HG03139 (cell line): Measurements from ENCODE around the gene MPST.

Experiments used
- ATAC-seq: cut with Tn5 transposase; IDR thresholded peaks from one replicate; pipeline ENCODE4 v1.9.1; 2021; ENCODE audit not compliant: unreplicated experiment

MPST gene

DNA sequence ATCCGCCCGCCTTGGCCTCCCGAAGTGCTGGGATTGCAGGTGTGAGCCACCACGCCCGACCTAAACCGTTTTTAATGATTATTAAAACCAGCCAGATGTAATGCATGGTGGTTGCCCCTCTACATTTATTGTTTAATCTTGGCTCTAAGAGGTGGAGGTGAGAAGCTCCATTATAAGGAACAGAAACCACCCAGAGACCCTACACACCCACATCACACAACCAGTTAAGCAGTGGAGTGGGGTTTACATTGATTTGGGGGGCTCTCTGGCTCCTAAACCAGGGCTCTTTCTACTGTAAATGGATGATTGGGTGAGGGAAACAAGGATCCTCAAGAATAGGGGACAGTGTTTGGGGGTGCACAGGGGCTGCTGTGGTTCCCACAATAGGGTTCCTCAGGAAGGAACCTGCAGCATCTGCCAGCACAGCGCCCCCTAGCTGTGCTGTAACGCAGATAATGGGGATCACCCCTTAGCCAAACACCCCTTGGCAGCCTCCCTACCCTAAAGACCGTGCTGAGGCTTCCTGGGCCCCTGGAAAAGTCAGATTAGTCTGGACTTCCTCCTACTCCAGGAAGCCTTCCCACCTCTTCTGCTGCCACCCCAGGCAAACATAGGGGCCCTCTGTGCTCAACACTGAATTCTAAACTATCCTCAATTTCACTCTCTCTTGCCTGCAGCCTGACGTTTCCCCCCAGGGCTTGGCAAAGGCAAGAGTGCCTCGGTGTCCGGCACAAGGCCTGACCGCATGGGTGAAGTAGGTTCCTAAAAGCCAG, 2.4 kb downstream of the MPST start:
- no peak for ATAC-seq

DNA sequence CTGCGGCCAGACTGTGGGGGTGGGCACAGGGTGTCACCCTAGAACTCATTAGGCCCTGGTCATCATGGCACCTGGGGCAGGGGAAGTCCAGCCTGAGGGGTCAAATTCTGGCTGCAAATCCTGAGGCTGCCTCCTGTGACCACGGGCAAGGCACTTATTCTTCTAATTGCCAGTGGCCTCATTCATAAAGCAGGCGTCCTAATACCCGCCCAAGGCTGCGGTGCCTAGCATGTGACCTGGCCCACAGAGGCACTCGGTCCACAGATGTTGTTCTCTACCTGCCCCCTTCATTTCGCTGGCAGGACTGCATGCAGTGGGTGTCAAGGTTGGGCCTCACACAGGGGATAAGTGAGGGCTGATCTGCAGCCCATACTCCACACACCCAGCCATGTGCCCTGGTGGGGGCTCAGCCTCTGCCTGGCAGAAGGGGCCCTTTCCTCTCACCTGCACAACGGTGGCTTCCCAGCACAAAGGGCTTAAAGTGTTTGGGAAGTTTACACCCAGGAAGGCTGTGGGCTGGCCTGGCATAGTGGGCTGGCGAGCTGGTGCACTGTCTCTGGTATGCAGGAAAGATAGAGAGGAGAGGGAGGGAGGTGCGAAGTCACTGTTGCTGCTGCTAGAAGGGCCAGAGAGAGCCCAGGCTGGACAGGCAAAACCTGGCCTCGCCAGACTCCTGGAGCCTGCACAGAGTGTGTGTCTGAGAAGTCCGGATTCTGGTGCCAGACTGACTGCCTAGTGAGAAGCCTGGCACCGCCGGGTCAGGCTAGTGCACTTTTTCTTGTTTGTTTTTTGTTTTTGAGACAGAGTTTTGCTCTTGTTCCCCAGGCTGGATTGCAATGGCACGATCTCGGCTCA, 3.2 kb downstream of the MPST start:
- no peak for ATAC-seq

DNA sequence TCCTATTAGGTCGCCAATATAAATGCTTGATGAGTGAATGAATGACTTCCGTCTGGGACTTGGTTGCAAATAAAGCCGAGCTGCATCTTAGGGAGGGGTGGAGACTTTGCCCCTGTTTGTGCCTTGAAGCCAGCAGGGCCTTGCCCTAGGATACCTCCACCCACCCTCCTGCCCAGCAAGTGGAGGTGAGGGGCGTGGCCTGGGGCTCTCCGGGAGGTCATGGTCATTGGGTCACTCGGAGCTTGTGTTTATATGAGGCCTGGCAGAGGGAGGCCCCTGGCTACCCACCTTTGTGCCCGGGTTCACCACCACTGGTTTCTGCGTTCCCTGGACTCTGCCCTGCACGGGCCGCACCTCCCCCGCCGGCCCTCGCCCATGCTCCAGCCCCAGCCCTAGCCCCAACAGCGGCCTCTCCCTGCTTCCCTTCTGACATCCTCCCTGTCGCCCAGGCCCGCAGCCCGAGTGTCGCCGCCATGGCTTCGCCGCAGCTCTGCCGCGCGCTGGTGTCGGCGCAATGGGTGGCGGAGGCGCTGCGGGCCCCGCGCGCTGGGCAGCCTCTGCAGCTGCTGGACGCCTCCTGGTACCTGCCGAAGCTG, 4.3 kb downstream of the MPST start:
- no peak for ATAC-seq

DNA sequence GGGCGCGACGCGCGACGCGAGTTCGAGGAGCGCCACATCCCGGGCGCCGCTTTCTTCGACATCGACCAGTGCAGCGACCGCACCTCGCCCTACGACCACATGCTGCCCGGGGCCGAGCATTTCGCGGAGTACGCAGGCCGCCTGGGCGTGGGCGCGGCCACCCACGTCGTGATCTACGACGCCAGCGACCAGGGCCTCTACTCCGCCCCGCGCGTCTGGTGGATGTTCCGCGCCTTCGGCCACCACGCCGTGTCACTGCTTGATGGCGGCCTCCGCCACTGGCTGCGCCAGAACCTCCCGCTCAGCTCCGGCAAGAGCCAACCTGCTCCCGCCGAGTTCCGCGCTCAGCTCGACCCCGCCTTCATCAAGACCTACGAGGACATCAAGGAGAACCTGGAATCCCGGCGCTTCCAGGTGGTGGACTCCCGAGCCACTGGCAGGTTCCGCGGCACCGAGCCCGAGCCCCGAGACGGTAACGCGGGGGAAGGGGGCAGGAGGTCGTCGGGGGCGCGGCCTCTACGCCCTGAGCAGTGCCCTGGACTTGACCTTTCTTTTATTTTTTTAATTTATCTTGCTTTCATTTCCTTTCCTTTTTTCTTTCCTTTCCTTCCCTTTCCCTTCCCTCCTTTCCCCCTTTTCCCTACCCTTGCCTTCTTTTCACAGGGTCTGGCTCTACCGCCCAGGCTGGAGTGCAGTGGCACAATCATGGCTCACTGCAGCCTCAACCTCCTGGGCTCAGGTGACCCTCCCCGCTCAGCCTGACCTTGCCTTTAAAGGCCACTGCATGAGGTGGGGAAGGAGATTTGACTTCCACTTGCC, 5.0 kb downstream of the MPST start:
- no peak for ATAC-seq

DNA sequence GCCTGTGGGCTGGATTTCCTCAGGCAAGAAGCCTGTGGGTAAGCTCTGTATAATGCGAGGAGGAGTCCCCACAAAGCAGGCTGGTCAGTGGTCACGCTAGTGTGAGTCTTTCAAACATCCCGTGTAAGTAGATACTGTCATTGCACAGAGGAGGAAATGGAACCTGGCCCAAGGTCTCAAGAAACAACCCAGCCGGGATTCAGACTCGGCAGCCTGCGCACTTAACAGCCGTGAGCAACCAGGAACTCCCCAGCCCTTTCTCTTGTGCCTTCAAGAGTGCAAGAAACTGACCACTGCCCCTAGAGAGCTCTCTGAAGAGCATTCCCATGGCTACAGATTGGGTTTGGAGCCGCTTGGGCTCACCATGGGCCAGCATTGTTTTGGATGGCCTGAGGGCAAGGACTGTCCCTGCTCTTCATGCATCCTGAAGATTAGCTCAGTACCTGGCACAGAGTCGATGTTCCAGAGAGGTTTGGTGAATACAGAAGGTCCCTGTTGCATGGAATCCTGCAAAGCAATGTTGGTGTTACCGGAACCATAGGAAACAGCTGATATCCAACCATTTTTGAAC, 6.0 kb downstream of the MPST start:
- no peak for ATAC-seq

- ATAC-seq = no peak
Measured at GRCh38 chr22:37026325-37026724, 6.8 kb downstream of the MPST start.

GRCh38 chr22:37027556-37027955, 8.0 kb downstream of the MPST start:
- no peak for ATAC-seq

DNA sequence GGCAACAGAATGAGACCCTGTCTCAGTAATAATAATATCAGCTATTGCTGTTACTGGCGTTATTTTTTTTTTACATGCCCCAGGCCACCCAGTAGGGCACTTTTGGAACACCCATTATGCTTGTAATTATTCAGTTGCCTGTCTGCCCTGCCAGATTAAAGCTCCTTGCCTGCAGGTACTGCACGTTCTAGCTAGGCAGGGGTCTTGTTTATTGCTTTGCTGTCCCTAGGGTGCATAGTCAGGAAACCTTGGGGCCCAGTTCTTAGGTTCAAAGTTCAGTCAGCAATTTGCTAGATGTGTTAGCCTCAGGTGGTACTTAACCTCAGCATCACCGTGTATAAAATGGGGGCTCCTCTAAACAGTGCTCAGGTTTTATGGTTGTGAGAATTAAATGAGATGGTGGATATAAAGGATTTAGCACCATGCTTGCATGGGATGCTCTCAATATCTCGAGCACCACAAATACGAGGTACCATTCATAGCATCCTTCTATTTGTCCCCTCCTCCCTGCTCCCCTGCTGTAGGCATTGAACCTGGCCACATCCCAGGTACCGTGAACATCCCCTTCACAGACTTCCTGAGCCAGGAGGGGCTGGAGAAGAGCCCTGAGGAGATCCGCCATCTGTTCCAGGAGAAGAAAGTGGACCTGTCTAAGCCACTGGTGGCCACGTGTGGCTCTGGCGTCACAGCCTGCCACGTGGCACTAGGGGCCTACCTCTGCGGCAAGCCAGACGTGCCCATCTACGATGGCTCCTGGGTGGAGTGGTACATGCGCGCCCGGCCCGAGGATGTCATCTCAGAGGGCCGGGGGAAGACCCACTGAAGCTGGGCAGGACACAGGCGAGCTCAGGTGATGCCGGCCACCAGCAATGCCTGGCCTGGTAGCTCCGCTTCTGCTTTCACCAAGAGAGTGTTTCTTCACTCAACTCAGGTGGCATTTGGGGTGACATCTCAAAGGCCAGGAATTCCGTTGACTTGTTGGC, 9.4 kb downstream of the MPST start:
- ATAC-seq = no peak

DNA sequence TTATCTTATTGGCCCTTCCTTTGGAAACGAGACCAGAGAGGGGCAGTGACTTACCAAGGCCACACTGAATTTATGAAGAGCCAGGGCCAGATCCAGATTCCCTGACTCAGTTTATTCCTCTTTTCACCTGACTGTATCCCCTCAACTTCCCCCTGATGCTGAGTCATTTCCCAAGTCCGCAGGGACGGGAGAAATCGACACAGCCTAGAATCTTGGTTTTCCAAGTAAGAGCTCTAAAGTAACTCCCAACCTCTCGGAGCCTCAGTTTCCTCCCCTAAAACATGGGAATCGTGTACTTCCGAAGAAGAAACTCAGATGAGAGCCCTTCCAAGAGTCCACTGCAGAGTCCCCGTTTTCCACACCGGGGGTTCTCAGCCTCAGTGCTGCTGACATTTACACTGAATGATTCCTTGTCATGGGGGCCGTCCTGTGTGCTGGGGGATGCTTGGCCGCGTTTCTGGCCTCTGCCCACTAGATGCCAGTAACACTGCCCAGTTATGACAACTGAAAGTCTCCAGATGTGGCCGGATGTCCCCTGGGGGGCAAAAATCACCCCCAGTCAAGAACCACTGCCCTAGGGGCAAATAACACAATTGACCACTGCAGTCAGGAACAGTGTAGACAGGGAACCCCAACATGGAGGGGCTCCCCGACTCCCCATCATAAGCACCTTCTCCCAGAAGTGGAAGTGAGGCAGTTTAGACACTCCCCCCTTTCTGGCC, 11.2 kb downstream of the MPST start:
- ATAC-seq = no peak

- no peak for ATAC-seq
Measured at GRCh38 chr22:37032134-37032534, 12.6 kb downstream of the MPST start.

- ATAC-seq = no peak
Measured at GRCh38 chr22:37032535-37033460, 13.3 kb downstream of the MPST start.

DNA sequence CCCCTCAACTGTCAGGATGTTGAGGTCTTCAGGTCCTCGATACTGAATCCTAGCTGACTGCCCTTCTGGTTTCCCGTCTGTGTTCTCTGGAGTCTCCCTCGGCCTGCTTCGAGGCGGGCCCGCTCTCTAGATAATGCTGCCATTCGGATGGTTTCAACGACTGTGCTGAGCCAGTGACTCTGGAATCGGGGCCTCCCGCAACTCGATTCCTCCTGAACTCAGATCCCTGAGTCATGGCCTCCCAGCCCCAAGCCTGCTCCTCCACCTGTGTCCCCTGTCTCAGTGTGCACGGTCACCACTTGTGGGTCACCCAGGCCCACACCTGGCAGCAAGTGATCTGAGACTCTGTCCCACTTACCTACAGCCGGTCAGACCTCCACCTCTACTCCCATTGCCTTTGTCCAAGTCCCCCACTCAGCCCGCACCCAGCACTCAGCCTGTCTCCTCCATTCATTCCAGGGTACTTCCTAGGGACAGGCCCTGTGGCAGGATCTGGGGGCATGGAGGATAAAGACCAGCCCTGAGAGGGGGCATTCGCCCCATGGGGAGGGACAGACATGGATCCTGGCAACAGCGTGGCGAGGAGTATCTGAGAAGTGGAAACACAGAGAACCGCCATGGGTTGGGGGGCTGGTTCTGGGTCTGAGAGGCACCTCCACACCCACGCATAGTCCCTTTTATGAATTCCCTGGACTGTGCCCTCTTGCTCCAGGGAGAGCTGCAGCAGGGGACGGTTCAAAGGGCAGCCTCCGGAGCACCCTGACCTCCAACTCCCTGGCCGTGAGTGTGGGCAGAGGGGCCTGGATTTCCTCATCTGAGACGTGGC, 14.3 kb downstream of the MPST start:
- ATAC-seq = no peak

DNA sequence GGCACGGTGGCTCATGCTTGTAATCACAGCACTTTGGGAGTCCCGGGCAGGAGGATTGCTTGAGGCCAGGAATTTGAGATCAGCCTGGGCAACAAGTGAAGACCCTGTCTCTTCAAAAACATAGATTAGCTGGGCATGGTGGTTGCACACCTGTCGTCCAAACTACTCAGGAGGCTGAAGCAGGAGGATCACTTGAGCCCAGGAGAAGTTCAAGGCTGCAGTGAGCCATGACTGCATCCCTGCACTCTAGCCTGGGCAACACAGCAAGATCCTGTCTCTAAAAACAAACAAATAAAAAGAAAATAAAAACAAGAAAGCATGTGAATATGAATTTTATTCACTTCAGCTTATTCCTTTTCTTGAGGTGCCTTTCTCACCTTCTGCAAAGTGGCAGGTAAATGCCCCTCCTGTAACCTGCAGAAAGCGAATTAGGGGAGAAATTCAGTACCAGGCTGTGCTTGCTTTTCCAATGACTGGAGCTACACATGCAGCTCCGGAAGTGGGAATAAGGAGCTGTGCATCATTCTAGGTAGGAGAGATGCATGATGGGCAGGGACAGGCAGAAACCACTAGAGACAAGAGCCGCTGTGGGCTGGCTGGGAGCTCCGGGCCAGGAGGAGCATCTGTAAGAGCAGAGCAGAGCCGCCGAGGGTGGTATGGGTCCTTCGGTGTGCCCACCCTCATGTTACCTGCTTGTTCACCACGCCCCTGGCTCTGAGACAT, 17.3 kb downstream of the MPST start:
- no peak for ATAC-seq

GRCh38 chr22:37037669-37038068, 18.1 kb downstream of the MPST start:
- no peak for ATAC-seq

DNA sequence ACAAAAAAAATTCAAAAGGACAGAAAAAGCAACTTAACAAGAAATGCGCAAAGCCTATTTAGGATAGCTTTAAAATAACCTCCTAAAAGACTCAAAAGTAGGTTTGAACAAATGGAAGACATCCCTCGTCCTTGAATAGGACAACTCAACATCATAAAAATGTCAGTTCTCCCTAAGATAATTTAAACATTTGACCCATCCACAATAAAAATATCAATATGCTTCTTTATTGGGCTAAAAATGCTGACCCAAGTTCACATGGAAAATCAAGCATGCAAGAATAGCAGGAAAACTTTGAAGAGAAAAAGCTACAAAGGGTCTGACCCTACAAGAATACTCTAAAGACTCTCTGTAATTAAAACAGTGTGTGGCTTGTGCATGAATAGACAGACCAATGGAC, 19.9 kb downstream of the MPST start:
- ATAC-seq = no peak

DNA sequence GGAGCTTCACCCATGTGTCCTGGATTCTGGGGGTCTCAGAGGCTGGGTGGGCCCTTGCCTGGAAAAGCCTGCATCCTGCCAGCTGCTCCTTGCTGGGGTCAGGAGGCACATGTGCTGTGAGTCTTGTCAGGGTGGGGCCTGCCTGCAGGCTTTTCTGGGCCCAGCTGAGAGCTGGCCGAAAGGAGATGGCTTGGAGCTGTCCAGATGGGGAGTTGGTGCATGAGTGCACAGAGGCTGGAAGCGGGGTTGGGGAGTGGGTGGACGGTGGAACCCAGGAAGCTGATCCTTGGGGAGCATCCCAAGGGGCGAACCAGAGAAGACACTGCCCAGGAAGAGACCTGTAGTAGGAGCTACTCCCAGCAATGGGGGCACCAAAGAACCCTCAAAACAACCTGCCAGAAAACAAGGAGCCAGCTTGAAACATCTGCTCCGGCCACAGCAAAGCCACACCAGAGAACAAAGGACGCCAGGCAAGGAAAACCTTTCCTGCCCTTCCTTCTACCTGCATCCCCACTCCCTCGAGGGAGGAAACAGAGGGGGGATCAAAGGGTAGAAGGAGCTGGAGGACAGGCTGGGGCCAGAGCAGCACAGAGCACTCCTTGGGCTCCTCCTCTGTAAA, 23.8 kb downstream of the MPST start:
- ATAC-seq = no peak
